Jurkat, Clone E6-1 (cell line): ENCODE data around the gene SERINC4.
A peak's percentile ranks its signal among the peaks of the same experiment; 100 is the strongest.
"Not testable (repeated sequence)": the region's sequence is repeated elsewhere in the genome, so short reads cannot be mapped to it uniquely, and the experiment has no call there.

ENCODE experiments used
- DNase-seq: peaks from one replicate; pipeline ENCODE4 v3.0.0-alpha.2; 2011; ENCODE audit warnings: low read depth, low spot score
- H3K4me3 ChIP-seq: 2 replicates; pipeline ENCODE4 v1.5.1; 2011; ENCODE audit warnings: mild to moderate bottlenecking, low read length, control low read depth, moderate library complexity

The SERINC4 gene

GRCh38 chr15:43772624-43773023 is 27.4 kb downstream of the SERINC4 start:
- H3K4me3 ChIP-seq, result no peak overlapping the region
- no peak for DNase-seq

GRCh38 chr15:43771816-43772215 is 28.2 kb downstream of the SERINC4 start:
- no peak for DNase-seq
- no peak overlapping the region for H3K4me3 ChIP-seq

- no peak overlapping the region for H3K4me3 ChIP-seq
- peak; percentile 50 for DNase-seq
These were observed 30.3 kb downstream of the SERINC4 start for GRCh38 chr15:43769584-43770228.

- DNase-seq, result no peak
- H3K4me3 ChIP-seq, result no peak overlapping the region
These were observed 36.1 kb downstream of the SERINC4 start for GRCh38 chr15:43763819-43764446.

GRCh38 chr15:43762824-43763223 is 37.2 kb downstream of the SERINC4 start:
- DNase-seq, result no peak
- H3K4me3 ChIP-seq, result no peak overlapping the region

- no peak for DNase-seq
- no peak overlapping the region for H3K4me3 ChIP-seq
These were observed 48.1 kb downstream of the SERINC4 start for GRCh38 chr15:43751885-43752284.

GRCh38 chr15:43749690-43750345 is 50.2 kb downstream of the SERINC4 start:
- no peak overlapping the region for H3K4me3 ChIP-seq
- DNase-seq, result peak; percentile 49

GRCh38 chr15:43748376-43748775 is 51.6 kb downstream of the SERINC4 start:
- H3K4me3 ChIP-seq, result no peak overlapping the region
- DNase-seq, result no peak

GRCh38 chr15:43746903-43747309 is 53.1 kb downstream of the SERINC4 start:
- H3K4me3 ChIP-seq, result peak overlapping the region; percentile 72
- DNase-seq, result not testable (repeated sequence)

- H3K4me3 ChIP-seq, result peak within 1 kb of the TSS; percentile 72
- peak; percentile 65 for DNase-seq
These were observed 53.6 kb downstream of the SERINC4 start, which contains the start of gene PDIA3 for GRCh38 chr15:43746245-43746902. PDIA3 (plus strand) TSS chr15:43746438; CDS start chr15:43746540, 102 bp downstream.
